ENCODE results near the gene CDYL2. TPM values are rescaled to one million over a fixed set of nuclear protein-coding genes. Genes with fewer than 3 reads are reported as not detected.

Gene CDYL2
- total and polyA plus RNA-seq, 2 experiments from 2014 or later, result 7.4 to 12.2 TPM

DNA sequence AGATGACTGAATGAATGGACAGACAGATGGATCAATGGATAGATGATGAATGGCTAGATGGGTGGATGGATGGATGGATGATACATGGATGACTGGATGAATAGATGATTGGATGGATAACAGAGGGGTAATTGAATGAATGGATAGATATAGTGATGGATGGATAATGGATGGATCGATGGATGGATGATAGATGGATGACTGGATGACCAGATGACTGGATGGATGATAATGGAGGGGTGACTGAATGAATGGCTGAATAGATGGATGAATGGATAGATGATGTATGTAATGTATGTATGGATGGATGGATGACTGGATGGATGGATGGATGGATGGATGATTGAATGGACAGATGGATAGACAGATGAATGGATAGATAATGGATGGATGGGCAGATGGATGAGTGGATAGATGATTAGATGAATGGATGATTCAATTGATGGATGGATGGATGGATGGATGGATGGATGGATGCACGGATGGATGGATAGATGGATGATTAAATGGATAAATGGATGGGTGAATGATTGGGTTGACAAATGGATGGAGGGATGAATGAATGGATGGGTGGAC is 87.7 kb downstream of the CDYL2 start:
- DNase-seq (ENCODE audit: low spot score), result no peak
- Histone ChIP-seq H3K4me3 (no peak overlapping the region), H3K9me3 (ENCODE audit: low read depth) (no peaks in the 10 kb centered on the region), H4K20me1 (ENCODE audit: insufficient read depth, poor library complexity, severe bottlenecking) (no peaks in the 10 kb centered on the region), H3K27ac (no peak overlapping the region), H3K9me2 (replicated peaks; ENCODE audit: insufficient read depth) (no peaks in the 10 kb centered on the region), H3K27me3 (no peaks in the 10 kb centered on the region), H3K36me3 (replicated peaks; ENCODE audit: insufficient read depth, low read depth) (no peaks in the 10 kb centered on the region), H2AFZ (no peak overlapping the region), H3K79me2 (no peaks in the 10 kb centered on the region), H3K4me2 (no peak overlapping the region), H3K4me1 (ENCODE audit: insufficient read depth) (peaks cover 3% of the 10 kb centered on the region)
- TF ChIP-seq, protein P1, sequence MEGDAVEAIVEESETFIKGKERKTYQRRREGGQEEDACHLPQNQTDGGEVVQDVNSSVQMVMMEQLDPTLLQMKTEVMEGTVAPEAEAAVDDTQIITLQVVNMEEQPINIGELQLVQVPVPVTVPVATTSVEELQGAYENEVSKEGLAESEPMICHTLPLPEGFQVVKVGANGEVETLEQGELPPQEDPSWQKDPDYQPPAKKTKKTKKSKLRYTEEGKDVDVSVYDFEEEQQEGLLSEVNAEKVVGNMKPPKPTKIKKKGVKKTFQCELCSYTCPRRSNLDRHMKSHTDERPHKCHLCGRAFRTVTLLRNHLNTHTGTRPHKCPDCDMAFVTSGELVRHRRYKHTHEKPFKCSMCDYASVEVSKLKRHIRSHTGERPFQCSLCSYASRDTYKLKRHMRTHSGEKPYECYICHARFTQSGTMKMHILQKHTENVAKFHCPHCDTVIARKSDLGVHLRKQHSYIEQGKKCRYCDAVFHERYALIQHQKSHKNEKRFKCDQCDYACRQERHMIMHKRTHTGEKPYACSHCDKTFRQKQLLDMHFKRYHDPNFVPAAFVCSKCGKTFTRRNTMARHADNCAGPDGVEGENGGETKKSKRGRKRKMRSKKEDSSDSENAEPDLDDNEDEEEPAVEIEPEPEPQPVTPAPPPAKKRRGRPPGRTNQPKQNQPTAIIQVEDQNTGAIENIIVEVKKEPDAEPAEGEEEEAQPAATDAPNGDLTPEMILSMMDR (IDR thresholded peaks at IDR 0.05; ENCODE audit: poor library complexity), result no peak
- TF ChIP-seq EZH2 (IDR thresholded peaks at IDR 0.05; ENCODE audit: borderline replicate concordance) (no peak), EZH2phosphoT487 (IDR thresholded peaks at IDR 0.05; ENCODE audit: low read depth, severe bottlenecking, unreplicated experiment) (no peak)
- WGBS (ENCODE audit: low lambda C conversion rate, missing lambda C conversion rate), result 86% methylated on average over 2 of the region's 2 CpGs

GRCh38 chr16:80711406-80711805 is 93.0 kb downstream of the CDYL2 start:
- Histone ChIP-seq H3K27ac (no peak overlapping the region), H3K4me2 (no peak overlapping the region), H3K36me3 (replicated peaks; ENCODE audit: insufficient read depth, low read depth) (no peaks in the 10 kb centered on the region), H3K79me2 (no peaks in the 10 kb centered on the region), H3K4me3 (no peak overlapping the region), H2AFZ (no peak overlapping the region), H3K4me1 (ENCODE audit: insufficient read depth) (no peaks in the 10 kb centered on the region), H3K27me3 (no peaks in the 10 kb centered on the region), H3K9me2 (replicated peaks; ENCODE audit: insufficient read depth) (no peaks in the 10 kb centered on the region), H3K9me3 (ENCODE audit: low read depth) (no peaks in the 10 kb centered on the region), H4K20me1 (ENCODE audit: insufficient read depth, poor library complexity, severe bottlenecking) (no peaks in the 10 kb centered on the region)
- 95% methylated on average over 4 of the region's 4 CpGs for WGBS (ENCODE audit: low lambda C conversion rate, missing lambda C conversion rate)
- TF ChIP-seq EZH2phosphoT487 (IDR thresholded peaks at IDR 0.05; ENCODE audit: low read depth, severe bottlenecking, unreplicated experiment) (no peak), EZH2 (IDR thresholded peaks at IDR 0.05; ENCODE audit: borderline replicate concordance) (no peak)
- TF ChIP-seq, protein P1 (IDR thresholded peaks at IDR 0.05; ENCODE audit: poor library complexity), result no peak
- no peak for DNase-seq (ENCODE audit: low spot score)

GRCh38 chr16:80710918-80711317 is 93.5 kb downstream of the CDYL2 start:
- Histone ChIP-seq H3K4me3 (no peak overlapping the region), H3K36me3 (replicated peaks; ENCODE audit: insufficient read depth, low read depth) (no peaks in the 10 kb centered on the region), H2AFZ (no peak overlapping the region), H3K4me2 (no peak overlapping the region), H3K9me3 (ENCODE audit: low read depth) (no peaks in the 10 kb centered on the region), H3K4me1 (ENCODE audit: insufficient read depth) (no peaks in the 10 kb centered on the region), H4K20me1 (ENCODE audit: insufficient read depth, poor library complexity, severe bottlenecking) (no peaks in the 10 kb centered on the region), H3K27me3 (no peaks in the 10 kb centered on the region), H3K79me2 (no peaks in the 10 kb centered on the region), H3K9me2 (replicated peaks; ENCODE audit: insufficient read depth) (no peaks in the 10 kb centered on the region), H3K27ac (no peak overlapping the region)
- no peak for DNase-seq (ENCODE audit: low spot score)
- 91% methylated on average over 8 of the region's 8 CpGs for WGBS (ENCODE audit: low lambda C conversion rate, missing lambda C conversion rate)
- TF ChIP-seq, protein P1 (IDR thresholded peaks at IDR 0.05; ENCODE audit: poor library complexity), result no peak
- TF ChIP-seq EZH2 (IDR thresholded peaks at IDR 0.05; ENCODE audit: borderline replicate concordance), result no peak
- TF ChIP-seq EZH2phosphoT487 (IDR thresholded peaks at IDR 0.05; ENCODE audit: low read depth, severe bottlenecking, unreplicated experiment), result no peak

Measured in hepatocyte (in vitro differentiated cells).